HG02642 (cell line): ENCODE measurements around the gene HMCN2.

ENCODE experiments used
- ATAC-seq: cut with Tn5 transposase; IDR thresholded peaks from one replicate; pipeline ENCODE4 v1.9.1; 2021; ENCODE audit warnings: mild to moderate bottlenecking; ENCODE audit not compliant: unreplicated experiment, poor library complexity

The HMCN2 gene

GRCh38 chr9:130443456-130443801, 177.9 kb downstream of the HMCN2 start:
- no peak for ATAC-seq

- ATAC-seq = no peak
Measured at GRCh38 chr9:130443840-130444492, 178.4 kb downstream of the HMCN2 start.

GRCh38 chr9:130444565-130445221, 179.1 kb downstream of the HMCN2 start, which contains the start of gene ASS1:
Gene ASS1 (plus strand): TSS chr9:130444961. CDS start chr9:130452229, 7,268 bp downstream.
- ATAC-seq = no peak

DNA sequence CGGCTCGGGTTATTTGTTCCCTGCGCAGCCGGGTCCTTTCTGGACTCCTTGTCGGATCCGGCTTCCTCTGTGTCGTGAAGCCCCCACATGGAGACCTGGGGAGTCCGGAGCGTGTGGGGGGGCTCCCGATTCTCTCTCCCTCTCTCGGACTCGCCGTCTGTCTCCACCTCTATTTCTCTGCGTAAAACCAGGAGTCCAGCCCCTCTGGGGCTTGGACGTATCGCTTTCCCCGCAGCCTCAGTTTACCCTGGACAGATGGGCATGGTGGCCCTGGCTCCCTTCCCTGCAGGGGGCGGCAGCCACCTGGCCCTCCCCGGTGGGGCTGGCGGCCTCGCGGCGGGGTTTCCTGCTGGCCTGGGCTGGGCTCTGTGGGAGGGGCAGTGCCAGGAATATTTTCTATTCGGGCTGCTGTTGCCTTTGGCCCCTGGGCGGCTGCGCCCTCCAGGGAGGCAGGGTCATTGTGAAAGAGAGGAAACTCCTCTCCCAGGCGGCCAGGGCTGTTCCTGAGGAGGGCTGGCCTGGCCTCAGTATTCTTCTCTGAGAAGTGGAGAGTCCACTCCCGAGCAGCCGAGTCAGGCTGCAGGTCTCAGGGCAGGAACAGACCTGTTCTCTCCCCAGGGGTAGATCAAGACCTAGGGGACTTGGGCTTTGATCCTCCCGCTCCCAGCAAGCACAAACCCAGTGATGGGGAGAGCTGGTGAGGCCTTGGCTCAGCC, 179.9 kb downstream of the HMCN2 start:
- ATAC-seq = no peak

GRCh38 chr9:130446101-130446861, 180.7 kb downstream of the HMCN2 start:
- ATAC-seq = no peak

DNA sequence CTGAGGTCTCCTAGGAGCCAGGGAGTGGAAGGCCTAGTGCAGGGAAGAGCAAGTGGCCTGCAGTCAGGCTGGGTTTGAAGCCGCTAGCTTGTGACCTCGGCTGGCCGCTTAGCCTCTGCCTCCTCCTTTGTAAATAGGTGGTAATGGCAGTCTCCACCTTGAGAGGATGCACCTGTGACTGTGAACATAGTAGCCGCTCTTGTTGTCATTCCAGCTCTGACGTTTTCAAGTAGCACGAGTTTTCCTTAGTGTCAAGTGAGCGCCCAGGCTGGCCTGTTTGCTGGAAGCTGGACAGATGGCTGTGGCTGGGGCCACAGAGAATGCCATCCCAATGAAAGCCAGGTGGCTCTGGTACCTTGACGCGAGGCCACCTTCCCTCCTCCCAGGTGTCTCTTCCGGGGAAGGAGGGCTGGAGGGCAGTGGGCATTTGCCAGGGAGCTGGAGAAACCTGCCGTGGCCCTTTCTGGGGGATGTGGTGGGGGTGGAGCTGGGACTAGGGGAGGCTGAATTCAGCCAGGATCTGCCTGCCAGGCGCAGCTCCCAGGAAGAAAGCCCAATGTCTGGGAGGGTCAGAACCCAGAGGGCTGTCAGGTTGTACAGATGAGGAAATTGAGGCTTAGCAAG, 181.7 kb downstream of the HMCN2 start:
- ATAC-seq = no peak

- ATAC-seq = no peak
Measured at GRCh38 chr9:130448035-130448624, 182.6 kb downstream of the HMCN2 start.

- no peak for ATAC-seq
Measured at GRCh38 chr9:130448771-130449603, 183.4 kb downstream of the HMCN2 start.

DNA sequence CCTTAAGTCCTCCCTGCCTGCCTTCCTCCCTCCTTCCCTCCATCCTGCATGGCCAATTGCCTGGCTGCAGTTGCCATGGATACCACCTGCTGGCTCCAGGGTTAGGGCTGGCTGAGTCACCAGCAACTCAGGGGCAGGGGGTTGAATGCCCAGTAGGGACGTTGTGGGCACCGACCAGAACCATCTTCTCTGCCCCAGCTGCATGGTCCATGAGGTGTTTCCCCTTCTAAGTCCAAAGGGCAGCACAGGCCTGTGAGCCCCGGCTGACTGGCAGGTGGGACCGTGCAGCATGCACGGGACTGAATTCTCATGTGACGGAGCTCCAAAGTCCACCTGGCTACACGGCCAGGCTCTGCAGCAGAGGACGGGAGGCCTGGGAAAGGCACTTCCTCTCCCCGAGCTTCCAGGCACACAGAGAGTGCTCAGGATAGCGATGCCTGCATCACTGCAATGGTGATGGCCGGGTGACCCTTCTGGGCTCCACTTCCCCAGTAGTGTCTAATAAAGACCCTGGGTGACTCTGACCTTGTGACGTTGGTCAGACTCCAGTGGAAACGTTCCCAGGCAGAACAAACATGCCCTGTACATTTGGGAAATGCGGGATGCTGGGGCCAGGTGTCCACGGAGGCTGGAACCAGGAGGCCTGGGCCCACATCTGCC, 184.9 kb downstream of the HMCN2 start:
- ATAC-seq = no peak

GRCh38 chr9:130451004-130451390, 185.4 kb downstream of the HMCN2 start:
- ATAC-seq = no peak

GRCh38 chr9:130451509-130452388, 186.2 kb downstream of the HMCN2 start:
- ATAC-seq = no peak

GRCh38 chr9:130452835-130453234, 187.3 kb downstream of the HMCN2 start:
- no peak for ATAC-seq

GRCh38 chr9:130453487-130453886, 187.9 kb downstream of the HMCN2 start:
- no peak for ATAC-seq

GRCh38 chr9:130454096-130454811, 188.7 kb downstream of the HMCN2 start:
- ATAC-seq = no peak

GRCh38 chr9:130454812-130455325, 189.3 kb downstream of the HMCN2 start:
- ATAC-seq = no peak

DNA sequence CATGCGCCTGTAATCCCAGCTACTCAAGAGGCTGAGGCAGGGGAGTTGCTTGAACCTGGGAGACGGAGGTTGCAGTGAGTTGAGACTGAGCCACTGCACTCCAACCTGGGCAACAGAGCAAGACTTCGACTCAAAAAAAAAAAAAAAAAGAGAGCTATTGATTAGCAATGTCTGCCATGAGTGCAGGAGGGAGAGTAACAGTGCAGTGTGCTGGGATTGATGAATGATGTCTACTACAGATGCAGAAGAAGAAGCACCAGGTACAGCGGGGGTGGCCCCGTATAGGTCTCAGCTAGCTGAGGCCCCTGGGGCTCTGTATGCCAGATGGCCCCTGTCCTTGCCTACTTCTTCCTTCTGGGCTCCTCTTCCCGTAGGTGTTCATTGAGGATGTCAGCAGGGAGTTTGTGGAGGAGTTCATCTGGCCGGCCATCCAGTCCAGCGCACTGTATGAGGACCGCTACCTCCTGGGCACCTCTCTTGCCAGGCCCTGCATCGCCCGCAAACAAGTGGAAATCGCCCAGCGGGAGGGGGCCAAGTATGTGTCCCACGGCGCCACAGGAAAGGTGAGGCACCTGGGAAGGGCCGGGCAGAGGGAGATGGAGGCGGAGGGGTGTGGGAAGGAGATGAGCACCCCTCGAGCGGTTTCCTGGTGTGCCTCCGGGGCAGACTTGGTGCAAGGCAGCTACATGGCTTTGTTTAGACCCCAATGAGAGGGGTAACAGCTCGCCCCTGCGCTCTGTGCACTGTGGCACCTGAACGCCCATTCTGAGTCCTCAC, 192.7 kb downstream of the HMCN2 start:
- ATAC-seq = no peak
